H1 (cell line): Measurements from ENCODE around the gene LGALS4. TPM values are rescaled to one million over a fixed set of nuclear protein-coding genes. Genes with fewer than 3 reads are reported as not detected.
A peak's percentile ranks its signal among the peaks of the same experiment; 100 is the strongest.

Experiments used
- ASH2L ChIP-seq: fragments of 200-600, 300-600 bp; sonication (generic); IDR thresholded peaks from one replicate; pipeline ENCODE4 v1.7.1; 2017; ENCODE audit warnings: low read length
- E2F6 ChIP-seq: IDR thresholded peaks from 2 replicates; pipeline ENCODE4 v1.6.1; 2012; ENCODE audit warnings: inconsistent platforms
- KDM4A ChIP-seq: IDR thresholded peaks from one replicate; pipeline ENCODE4 v1.7.1; 2012; ENCODE audit warnings: low read depth, mild to moderate bottlenecking, moderate library complexity, low read length, inconsistent platforms; ENCODE audit not compliant: severe bottlenecking
- NANOG ChIP-seq: IDR thresholded peaks from 2 replicates; pipeline ENCODE4 v1.6.1; 2011; ENCODE audit warnings: low read length, low read depth, mild to moderate bottlenecking, inconsistent platforms; ENCODE audit not compliant: insufficient read depth, poor library complexity, severe bottlenecking
- RBBP5 ChIP-seq: IDR thresholded peaks from 2 replicates; pipeline ENCODE4 v1.7.1; 2012; ENCODE audit warnings: low read depth, mild to moderate bottlenecking, inconsistent platforms, low read length, moderate library complexity, borderline replicate concordance
- SAP30 ChIP-seq: fragments of 300-600 bp; sonication (generic); IDR thresholded peaks from 2 replicates; pipeline ENCODE4 v1.7.1; 2012; ENCODE audit warnings: low read length, moderate library complexity, mild to moderate bottlenecking, inconsistent platforms; ENCODE audit not compliant: insufficient read depth, insufficient replicate concordance
- polyA plus RNA-seq, 7 experiments: library from polyadenylated mRNA; depleted of rRNA in 3 of 7; stranded (reverse) in 5 of 7; unstranded in 2 of 7; fragments of >200 nt in 5 of 7; fragments of 200-250 nt in 2 of 7; gene quantifications; 1 replicate in 5 of 7; 2 replicates in 1 of 7; 4 replicates in 1 of 7; pipeline versions ENCODE4 v1.2.1 to v1.2.3, GENCODE V29; 2011 to 2013; ENCODE audit warnings: missing spikeins in 2 of 7, mixed read lengths in 2 of 7
- total RNA-seq: library from RNA; stranded (reverse); fragmentation: NEBNext Ultra II Directional; extraction: Animal tissue kit (Norgen Biotek cat#: 25700); gene quantifications from 2 replicates; pipeline ENCODE4 v1.2.1, GENCODE V29; 2021

Gene LGALS4
- total and polyA plus RNA-seq, 2 of the 8 experiments (the other 6 are each of a cell fraction or from before 2014, with no cell fraction given), result 0.32 to 0.37 TPM

GRCh38 chr19:38850976-38851621 lies 38.4 kb upstream of the LGALS4 start (continued):
- TF ChIP-seq ASH2L (peak; percentile 37), KDM4A (peak; percentile 28), RBBP5 (0 out of 2 replicates have a peak, but pooled peaks have one; percentile 24), NANOG (no peak), SAP30 (peak; percentile 1), E2F6 (peak; percentile 71)
